Measurements from ENCODE around the gene SFMBT2.

GRCh38 chr10:7383442-7383841 lies 27.4 kb downstream of the SFMBT2 start:
- TF ChIP-seq CTCF (IDR thresholded peaks at IDR 0.05; ENCODE audit: low read depth, low read length) = no peak
- TF ChIP-seq EZH2phosphoT487 (IDR thresholded peaks at IDR 0.05; ENCODE audit: low read depth) = no peak
